GM21576 (cell line): ENCODE data around the gene SYTL4.

Experiments used
- ATAC-seq: cut with Tn5 transposase; IDR thresholded peaks from one replicate; pipeline ENCODE4 v1.9.1; 2021; ENCODE audit warnings: mild to moderate bottlenecking, moderate library complexity; ENCODE audit not compliant: unreplicated experiment

Gene SYTL4

DNA sequence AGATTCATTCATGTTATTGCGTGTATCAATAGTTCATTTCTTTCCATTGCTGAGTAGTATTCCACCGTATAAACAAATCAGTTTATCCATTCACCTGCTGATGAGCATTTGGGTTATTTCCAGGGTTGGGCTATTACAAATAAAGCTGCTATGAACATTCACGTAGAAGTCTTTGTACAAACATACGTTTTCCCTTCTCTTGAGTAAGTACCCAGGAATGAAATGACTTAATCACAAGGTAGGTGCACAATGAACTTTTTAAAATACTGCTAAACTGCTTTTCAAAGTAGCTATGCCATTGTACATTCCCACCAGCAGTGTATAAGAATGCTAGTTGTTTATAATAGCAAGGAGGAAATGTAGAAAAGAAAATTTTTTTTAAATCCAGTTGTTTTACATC is 35.9 kb downstream of the SYTL4 start:
- ATAC-seq, result no peak

DNA sequence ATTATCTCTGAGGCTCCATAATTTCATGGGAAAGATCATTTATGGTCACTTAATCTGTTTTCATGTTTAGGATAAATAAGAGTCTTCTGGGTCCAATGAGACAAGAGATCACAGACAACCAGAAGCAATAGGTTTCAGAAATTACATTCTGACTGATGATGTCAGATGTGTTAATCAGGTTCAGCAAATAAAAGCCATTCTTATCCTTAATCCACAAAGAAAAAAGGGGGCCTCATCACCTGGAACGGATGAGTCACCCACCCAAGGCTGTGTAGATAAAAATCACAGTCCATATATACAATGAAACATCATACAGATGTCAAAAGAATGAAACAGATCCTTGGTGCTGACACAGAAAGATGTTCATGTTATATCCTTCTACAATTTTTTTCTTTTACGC is 36.6 kb downstream of the SYTL4 start:
- no peak for ATAC-seq

DNA sequence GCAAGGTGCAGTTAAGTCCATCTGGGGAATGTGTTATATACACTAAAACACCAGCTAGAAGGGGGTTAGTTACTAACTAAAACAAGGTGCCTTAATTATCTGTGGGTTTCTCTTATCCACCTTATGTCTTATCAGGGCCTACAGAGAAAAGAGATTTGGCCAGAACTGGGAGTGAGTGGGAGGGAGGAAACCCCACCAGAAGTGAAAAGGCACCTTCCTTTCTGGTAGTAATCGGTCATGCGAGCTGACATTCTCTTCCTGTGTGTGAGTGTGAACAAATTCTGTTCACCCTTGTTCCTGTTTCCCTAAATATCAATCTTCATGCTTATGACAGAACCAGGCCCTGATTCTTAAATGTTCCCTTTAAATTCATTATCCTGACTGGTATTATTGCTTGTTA is 44.4 kb downstream of the SYTL4 start:
- ATAC-seq, result peak; percentile 70

DNA sequence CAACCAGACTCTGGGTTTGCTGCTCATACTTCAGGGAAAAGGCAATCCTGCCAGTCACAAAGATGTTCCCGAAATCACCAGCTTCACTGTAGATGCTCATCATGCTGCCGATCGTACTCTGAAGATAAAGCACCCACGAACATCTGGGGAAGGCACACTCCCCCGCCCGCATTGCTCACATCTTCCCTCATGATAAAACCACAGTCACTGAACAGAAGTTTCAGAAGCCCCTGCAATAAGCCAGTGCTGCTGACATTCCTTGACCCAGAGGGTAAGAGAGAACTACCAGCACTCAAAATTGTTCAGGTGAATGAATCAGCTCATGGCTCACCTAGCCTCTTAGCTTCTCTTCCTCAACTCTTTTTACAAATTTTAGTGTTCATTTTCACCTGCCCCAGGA is 44.8 kb downstream of the SYTL4 start:
- ATAC-seq, result peak; percentile 40

DNA sequence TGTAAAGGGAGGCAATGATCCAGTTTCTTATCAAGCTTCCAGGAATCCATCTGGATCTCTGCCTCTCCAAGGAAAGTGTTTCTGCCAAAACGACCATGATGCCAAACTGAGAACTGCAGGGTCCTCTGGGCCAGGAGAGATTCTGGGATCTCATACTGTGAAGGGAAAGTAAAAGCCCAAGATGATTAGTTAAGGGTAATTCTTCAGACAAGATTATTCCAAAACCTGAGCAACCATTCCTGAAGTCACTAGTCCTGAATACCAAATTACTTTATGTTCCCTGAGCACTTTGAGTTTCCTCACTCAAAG is 46.0 kb downstream of the SYTL4 start:
- ATAC-seq, result no peak

DNA sequence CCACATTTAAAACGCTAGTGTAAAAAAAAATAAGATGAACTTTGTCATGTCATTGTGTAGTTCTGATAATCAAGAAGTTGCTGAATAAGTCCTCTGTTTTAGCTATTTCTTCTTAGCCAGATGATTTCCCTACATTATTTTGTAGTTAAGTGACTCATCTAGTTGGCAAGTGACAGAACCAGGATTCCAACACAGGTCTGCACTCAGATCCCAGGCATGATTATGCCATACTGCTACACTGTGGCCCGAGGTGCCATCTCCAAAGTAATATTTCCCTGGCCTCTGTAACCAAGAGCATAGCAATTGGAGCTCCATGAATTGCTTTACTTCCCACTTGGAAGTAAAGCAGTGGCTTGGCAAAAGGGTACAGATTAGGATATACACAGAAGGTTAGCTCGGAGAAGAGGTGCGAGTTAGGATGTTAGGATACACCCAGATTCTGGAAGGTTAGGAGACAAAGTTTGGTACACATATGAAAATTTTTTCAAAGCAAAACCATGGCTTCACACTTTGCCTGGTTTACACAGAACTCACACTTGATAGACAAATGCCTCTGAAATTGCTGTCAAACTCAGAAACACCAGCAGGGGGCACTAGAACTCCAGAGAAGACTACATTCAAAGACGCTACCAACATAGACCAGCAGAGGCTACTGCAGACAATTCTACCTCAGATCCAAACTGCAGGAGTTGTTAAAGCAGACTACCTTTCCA is 46.5 kb downstream of the SYTL4 start:
- ATAC-seq, result peak; percentile 65

DNA sequence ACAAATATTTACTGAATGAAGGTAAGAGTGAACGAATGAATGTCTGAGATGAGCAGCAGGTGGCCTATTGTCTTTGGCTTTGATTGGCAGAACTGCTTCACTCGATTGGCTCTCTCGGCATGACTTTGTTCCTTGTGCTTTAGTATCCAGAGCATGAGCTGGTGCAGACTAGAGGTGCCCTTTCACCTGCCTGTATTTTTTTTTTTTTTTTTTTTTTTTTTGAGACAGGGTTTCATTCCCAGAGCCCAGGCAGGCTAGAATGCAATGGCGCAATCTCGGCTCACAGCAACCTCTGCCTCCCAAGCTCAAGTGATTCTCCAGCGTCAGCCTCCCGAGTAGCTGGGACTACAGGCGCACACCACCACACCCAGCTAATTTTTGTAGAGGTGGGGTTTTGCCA is 49.0 kb downstream of the SYTL4 start:
- no peak for ATAC-seq

DNA sequence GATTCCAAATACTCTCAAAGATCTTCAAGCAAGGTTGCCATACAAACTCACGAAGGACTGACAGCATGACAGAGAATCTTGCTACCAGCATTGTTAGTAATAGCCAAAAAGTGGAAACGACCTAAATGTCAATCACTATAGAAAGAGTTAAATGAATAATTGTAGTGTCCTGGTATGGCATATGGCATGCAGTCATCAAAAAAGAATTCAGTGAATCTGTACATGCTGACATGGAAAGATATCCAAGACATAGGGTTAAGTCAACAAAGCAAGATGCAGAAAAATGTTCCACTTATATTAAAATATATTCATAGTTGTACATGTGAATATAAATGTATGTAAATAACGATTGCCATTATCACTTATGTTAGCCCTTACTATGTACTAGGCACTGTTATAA is 50.3 kb downstream of the SYTL4 start:
- ATAC-seq, result no peak

DNA sequence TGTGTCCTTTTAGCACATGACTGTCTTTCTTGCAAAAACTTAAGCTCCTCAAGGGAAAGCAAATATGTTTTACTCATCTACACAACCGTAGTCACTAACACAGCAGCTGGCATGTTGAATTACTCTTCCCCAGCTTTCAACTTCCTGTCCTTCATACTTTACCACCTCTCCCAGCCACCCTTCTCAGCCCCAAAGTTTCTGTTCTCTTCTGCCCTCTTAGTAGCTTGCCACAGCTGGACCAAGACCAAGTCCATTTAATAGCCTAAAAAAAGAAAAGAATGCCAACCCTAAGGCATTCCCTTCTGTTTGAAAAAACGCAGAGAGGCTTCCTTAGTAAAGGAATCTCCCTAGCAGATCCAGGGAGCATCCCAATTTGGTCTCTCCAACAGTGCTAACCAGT is 51.2 kb downstream of the SYTL4 start:
- no peak for ATAC-seq

DNA sequence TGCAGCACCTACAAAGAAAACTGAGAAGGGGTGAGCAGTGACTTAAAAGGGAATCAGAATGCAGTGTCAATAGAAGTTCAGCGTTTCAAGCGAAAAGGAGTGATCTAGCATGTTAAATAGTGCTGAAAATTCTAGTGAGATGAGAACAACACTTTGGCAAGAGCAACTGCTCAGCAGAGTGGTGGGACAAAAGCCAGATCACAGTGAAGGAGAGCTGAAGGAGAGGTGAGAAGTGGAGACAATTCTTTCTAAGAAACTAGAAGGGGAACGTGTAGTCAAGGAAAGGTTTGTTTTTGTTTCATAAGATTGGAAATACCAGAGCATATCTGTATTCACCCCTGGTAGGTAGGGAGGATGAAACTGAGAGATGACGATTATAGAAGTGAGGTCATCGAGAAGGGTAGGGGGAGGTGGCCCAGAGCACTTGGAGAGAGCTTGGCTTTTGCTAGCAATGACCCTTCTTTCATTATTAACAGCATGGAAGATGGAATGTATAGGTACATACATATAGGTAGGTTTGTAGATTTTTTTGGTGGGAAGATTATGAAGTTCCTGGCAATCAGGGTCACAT is 54.2 kb downstream of the SYTL4 start:
- no peak for ATAC-seq

DNA sequence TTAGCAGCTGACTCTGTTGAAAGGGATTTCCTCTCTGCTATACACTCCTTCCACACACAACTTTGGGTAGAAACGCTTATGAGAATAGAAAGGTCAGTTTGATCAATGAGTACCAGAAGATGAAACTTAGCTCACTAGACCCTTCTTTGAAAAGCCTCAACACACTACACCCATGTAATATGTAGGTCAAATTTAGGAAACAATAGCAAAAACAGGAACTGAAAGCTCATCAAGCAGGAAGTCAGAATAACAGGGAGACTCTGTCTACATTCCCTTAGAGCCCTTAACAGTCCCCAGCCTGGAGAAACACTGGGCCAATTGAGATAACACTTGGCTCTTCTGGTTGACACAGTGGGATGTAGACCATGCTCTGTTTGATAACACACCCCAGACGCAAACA is 57.2 kb downstream of the SYTL4 start:
- ATAC-seq, result no peak

DNA sequence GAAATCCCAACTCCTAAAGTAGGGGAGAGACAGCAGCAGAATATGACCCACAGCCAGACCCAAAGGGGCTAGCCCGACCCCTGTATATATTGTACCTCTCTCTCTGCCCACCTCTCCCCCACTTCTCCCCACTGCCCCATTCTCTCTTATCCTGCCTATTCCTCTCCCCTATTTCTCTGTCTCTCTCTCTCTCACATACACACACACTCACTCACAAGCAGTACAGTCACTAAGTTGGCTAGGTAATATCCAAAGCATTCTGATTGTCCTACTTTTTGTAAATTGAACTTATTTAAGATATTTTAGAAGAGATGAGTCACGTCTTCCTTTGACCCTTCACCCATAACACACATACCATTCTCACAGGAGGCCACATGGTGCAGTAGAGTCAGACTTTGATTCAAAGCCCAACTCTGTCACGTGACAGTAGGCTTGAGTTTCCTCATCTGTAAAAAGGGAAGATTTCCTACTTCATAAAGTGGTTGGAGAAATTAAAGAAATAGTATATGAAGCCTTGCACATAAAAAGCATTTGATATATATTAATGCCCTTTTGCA is 58.4 kb downstream of the SYTL4 start:
- no peak for ATAC-seq

DNA sequence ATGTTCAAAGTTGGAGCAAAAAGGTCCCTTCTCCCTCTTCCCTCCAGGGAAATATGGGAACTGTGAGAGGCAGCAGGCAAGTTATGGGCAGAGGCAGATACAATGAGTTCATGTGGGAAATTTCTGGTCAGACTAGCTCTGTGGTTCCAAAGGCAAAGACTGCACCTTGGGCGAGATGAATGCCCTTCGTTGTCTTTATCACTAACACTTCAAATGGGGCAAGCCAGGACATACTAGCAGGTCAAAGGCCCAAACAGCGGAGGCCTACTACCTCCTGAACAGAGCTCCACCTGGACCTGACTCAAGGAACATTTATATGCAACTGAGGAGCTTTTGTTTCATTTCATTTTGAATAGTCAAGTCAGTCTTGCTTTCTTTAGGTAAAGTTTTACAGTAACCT is 59.0 kb downstream of the SYTL4 start:
- ATAC-seq, result no peak

DNA sequence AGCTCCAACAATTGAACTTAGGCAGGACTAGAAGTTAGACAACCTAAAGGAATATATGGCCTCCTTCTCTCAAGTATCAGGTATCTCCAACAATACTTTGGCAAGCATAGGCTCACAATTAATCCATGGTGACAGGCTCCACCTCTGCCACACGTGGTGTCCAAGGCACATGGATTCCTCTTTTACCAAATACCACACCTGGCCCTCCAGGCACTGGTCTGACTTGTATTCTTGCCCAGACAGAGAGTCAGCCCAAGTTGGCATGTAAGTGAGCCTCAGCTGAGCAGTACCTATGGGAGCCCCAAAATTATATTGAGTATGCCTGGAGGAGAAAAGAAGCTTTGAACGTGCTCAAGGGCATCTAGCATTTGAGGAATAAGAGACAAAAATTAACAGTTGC is 68.3 kb downstream of the SYTL4 start:
- no peak for ATAC-seq

DNA sequence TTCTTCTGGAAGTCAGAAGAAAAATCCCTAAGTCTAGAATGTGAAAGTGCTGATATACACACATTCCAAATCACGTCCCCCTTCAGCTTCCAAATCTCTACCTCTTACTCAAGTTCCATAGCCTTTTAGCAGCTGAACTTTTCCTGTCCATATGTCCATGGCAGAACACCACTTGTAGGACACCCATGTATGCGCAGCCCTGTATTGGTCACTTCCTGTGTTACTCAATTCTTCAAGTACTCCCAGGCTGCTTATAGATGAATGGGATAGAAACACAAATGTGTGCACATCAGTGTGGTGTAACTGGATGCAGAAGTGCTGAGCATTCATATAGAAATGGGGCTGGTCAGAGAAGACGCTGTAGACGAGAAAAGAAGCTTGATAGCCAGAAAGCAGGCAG is 69.1 kb downstream of the SYTL4 start:
- ATAC-seq, result no peak

DNA sequence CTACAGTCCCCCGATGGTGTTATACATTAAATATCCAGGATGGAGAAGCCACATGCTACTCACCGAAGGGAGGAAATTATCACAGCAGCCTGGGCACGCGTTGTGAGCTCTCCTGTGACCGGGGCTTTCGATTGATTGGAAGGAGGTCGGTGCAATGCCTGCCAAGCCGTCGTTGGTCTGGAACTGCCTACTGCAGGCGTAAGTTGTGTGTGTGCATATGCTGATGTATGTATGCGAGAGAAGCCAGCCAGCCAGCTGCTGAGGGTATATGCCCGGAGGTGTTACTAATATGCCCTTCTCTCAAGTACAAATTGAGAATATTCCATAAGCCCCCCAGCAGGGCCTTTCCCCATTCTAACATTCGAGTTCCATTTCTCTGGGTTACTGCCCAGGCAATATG is 69.8 kb downstream of the SYTL4 start:
- ATAC-seq, result no peak

DNA sequence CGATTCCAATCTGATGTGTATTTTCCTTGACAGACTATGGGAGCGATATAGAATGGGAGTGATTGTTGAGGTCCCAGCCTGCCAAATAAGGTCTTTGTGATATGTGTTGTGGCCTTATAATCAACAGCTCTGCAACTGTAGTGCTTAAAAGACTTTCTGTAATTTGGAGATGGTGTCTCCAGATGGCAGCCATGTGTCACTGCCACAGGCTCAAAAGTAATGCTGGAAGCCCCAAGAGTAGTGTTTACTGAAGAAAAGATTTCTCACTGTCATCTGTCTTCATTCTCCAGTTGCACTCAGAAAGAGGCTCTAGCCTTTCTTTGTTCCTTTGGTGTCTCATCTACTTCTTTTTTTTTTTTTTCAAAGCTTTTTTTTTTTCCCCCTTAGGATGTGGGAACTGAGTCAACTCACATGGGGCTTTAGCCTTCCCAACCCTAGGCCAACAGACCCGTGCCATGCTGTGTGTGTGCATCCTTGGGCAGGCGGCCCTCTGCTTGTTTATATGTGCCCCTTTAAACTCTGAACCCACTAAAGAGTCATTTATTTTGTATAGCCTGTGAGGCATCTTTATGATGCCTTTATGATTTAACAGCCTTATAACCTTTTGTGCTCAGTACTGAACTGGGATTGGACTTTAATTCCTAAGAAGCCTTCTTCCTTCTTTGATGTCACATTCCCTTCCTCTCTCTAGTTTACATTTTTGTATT is 72.3 kb downstream of the SYTL4 start:
- no peak for ATAC-seq

DNA sequence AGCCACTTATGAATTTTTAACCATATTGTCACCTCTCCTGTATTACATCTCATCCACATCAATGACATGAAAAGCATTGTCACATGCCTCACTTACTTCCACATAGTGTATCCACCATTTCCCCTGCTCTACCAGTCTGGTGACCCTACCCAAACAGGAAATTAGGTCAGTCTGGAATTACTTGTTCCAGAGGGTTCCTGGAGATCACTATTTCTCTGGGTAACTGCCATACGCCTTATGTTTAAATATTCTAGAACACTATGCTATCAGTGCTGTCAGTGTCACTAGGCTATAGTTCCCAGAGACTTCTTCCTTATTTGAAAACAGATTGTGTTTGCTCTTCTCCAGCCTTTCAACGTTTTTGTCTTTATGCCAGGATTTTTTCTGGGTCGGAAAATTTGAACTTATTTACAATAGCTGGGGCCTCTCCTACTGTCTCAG is 73.0 kb downstream of the SYTL4 start:
- ATAC-seq, result no peak

DNA sequence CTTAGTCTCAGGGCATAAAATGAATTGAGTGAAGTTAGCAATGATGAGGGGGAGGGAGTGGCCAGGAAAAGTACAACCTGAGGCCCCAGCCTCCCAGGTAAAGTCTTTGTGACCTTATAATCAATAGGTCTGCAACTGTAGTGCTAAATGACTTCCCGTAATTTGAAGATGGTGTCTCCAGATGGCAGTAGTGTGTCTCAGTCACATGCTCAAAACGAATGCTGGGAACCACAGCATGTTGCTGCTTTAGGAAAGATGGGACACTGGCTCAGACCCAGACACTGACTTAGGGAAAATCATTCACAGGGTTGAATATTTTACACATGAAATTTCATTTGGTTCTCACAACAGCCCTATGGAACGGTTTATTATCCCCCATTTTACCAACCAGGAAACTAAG is 77.7 kb downstream of the SYTL4 start:
- no peak for ATAC-seq

DNA sequence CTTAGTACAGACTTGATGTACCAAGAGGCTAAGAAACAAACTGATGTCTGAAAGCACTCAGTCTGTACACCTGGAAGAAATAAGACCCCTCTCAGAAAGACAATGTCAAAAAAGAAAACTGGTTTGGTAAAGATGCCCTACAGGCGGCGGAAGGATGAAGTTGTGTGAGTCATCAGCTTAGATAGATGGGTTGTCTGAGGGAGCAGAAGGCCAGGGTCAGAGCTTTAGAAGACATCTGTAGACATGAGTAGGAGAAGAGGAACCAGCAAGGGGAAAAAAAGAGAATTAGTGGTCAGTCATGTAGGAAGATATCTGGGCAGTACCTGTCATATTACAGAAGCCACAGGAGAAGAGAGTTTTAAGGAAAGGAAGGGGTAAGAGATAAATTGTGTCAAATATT is 79.7 kb downstream of the SYTL4 start:
- no peak for ATAC-seq

DNA sequence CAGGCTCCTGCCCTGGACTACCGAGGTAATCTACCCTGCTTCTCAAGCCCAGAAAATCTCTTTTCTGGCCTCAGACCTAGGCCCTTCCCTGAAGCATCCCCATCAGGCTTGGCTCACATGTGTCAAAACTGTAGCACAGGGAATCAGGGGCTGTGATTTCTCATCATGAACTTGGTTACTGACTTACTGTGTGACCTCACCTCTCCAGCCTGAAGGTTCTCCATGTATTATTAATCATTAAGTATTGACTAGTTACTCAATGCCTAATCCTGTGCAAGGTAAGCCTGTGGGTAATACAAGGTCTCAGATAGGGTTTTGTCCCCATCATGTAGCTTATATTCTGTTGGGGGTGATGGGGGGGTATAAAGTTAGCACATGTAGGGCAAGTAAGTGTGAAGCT is 81.1 kb downstream of the SYTL4 start:
- ATAC-seq, result no peak
